Measurements from ENCODE around the gene ARID4B.
A peak's percentile ranks its signal among the peaks of the same experiment; 100 is the strongest.
"Not testable (repeated sequence)": the region's sequence is repeated elsewhere in the genome, so short reads cannot be mapped to it uniquely, and the experiment has no call there.

Gene ARID4B

DNA sequence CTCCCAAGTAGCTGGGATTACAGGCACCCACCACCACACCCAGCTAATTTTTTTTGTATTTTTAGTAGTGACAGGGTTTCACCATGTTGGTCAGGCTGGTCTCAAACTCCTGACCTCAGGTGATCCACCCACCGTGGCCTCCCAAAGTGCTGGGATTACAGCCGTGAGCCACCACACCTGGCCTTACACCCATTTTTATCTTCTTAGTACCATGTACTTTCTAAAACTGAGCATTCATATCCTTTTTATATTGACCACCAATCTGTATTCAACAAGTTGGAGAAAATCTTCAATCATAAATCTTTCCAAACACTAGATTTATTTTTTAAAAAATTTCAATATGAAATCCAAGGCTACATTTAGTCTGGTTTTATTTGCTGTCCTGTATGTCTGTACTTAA is 113.0 kb downstream of the ARID4B start:
- not testable (repeated sequence) for DNase-seq

DNA sequence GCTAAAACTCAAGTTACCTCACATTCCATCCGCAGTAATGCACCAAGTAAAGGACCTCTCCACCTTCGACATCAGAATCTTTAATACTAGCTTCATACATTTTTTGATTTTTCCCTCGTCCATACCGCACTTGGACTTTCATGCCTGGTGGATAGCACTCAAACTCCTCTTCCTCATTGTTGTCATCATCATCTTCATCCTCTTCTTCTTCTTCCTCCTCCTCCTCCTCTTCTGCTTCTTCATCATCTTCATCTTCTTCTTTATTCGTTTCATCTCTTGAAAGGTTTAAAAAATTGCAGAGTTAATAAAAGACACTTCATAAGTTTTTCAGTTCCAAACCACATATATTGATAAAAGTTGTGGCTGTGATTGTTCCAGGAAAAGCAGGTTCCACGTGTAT is 114.2 kb downstream of the ARID4B start:
- no peak for DNase-seq

DNA sequence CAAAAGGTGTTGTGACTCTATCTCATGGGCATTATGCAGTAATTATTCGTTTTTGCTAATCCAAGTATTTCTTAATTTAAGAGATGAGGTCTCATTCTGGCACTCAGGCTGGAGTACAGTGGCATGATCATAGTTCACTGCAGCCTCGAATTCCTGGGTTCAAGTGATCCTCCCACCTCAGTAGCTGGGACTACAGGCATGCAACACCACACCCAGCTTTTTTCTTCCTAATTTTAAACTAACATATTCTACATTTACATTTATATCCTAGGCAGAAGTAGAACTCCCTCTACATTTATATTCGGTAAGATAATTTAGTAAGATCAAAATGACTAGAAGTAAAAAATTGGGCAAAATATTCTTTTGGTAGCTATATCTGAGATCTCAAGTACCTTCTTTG is 116.5 kb downstream of the ARID4B start:
- DNase-seq: no peak

DNA sequence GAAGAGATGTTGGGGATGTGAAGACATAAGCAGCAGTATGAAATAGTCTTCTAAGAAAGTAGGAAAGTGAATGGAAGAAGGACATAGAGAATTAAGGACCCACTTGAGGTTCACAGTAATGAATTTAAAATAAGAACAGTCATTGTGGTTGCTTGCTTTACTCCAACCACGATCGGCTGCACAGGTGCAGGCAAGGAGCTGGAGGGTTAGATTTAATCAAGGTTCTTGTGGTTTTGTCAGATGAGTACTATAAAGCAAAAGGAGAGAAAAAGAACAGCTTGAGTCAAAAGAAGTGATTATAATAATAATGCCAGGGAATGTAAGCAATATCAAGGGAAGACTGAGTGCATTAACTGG is 120.8 kb downstream of the ARID4B start:
- no peak for DNase-seq

DNA sequence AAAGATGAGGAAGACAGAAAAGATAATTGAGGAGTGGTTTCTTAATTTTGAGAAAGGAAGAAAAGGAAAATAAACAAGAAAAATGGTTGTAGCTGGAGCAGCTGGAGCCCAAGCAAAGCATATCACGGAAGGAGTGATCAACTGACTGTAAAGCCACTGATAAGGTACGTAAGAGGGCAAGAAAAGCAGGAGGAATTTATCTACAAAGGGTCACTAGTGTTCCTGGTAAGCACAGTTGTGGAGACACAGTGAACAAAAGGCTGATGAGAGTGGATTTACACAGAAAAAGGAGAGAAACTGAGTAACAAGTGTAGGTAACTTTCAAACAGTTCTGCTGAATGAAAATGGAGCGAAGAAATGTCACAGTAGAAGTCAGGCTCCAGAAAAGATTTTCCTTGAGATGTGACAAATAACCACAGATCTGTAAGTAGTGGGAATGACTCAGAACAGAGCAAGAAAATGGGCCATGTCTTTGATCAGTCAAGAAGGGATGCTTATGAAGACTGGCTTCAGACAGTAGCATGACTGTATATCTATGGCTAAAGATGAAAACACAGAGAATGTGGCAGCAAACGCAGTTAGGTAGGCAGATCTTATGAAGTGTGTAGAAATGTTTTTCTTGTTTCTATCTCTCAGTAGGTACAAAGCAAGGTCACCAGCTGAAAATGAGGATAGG is 121.3 kb downstream of the ARID4B start:
- DNase-seq: no peak

DNA sequence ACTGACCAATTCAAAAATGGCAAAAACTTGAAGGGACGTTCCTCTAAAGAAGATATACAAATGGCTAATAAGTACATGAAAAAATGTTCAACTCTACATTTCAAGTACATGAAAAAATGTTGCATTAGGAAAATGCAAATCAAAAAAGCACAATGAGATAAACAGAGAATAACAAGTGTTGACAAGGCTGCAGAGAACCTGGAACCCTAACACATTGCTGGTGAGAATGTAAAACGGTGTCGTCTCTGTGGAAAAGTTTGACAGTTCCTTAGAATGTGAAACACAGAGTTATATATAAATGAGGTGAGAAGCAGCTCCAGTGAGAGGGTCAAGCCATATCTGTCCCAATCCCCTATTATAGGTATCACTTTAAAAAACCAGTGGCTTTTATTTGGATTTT is 122.3 kb downstream of the ARID4B start:
- no peak for DNase-seq

DNA sequence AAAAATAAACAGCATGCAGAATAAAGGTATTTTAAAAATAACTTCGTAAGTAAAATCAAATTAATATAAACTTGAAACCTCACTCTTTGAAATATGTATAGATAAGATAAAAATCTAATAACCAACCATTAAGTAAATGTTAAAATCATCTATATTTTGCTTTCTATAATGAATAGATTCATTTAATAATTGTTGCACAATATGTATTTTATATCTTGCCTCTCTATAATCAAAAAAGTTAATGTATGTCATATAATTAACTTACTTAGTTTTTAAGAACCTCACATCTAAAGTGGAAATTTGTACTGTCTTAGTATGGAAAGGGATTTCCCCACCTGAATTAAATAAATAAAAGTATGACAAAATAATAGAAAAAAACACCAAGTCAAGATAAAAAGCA is 124.6 kb downstream of the ARID4B start:
- DNase-seq: no peak

DNA sequence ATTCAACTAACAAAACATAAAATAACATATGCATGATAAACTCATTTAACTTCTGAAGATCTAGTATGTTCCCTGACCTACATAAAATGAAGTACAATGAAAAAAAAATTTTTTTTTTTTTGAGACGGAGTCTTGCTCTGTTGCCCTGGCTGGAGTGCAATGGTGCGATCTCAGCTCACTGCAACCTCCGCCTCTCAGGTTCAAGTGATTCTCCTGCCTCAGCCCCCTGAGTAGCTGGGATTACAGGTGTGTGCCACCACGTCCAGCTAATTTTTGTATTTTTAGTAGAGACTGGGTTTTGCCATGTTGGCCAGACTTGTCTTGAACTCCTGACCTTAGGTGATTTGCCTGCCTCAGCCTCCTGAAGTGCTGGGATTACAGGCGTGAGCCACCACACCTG is 125.5 kb downstream of the ARID4B start:
- not testable (repeated sequence) for DNase-seq

DNA sequence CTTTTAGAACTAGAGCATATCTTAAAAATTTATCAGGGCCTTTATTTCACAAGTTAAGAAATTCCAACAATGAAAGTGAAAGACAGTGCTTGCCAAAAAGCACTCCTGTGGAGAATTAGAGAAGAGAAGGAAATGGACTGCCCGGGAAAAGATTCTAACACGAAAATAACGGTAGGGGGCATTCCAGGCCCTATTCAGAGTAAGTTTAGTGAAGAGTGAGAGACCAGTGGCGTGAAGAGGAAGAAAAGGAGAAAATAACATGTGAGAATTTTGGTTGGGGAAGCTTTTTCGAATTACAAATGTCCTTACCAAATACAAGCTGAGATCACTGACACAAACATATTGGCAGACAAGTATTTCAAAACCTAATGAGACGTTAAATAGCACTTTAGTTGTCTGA is 128.5 kb downstream of the ARID4B start:
- peak; percentile 13 for DNase-seq

DNA sequence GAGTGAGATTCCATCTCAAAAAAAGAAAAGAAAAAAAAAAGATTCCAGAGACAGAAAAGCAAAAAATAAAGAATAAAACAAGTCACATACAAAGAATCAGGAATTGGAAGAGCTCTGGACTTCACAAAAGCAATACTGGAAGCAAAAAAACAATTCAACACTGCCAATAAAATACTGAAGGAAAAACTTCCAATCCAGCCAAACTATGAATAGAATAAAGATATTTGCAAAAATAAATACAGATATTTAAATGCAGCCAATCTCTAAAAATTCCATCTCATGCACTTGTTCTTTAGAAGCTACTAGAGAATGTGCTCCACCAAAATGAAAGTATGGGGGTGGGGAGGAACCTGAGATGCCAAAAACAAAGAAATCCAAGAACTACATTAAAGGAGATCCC is 137.5 kb downstream of the ARID4B start:
- no peak for DNase-seq

DNA sequence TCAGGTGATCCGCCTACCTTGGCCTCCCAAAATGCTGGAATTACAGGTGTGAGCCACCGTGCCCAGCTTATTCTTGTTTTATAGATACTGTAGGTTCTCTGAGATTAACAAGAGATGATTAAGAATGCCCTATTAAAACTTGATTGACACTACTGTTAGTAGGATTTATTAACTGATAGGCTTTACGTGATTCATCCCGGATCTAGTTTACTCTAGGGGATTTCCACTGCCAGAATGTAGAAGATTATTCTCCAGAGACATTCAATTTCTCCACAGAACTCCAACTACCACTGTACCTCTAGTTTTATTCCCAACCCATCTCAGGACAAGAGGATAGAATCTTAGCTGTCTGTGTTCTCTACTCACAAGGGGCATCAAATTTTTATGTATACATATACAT is 140.7 kb downstream of the ARID4B start:
- no peak for DNase-seq

DNA sequence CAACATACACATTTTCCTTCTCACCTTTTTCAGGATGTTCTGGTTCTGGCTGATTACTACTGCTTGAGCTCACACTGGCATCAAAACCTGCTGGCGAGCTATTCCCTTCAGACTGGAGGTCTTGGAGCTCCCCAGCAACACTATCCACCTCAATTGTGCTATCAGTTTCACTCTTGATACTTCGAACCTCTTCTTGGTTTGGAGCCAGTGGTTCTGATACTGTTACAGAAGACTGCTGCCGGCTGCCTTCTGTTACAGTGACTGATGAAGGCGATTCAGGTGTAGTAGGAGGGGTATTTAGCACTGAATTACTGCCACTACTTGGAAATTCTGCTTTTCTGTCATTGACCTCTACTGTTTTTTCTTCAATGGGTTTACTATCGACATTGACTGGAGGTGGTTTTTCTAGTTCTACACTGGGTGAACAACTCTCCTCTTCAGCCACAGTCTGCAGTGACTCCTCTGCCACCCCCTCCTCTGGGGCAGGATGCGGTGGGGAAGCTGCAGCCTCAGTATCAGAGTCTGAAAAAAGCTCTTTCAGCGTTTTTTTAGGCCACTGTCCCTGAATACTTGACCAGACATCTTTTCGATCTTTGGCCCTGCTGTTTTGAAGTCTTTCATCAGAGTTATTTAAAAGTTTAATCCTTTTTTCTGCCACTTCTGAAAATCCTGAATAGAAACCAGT is 146.3 kb downstream of the ARID4B start:
- DNase-seq: no peak

DNA sequence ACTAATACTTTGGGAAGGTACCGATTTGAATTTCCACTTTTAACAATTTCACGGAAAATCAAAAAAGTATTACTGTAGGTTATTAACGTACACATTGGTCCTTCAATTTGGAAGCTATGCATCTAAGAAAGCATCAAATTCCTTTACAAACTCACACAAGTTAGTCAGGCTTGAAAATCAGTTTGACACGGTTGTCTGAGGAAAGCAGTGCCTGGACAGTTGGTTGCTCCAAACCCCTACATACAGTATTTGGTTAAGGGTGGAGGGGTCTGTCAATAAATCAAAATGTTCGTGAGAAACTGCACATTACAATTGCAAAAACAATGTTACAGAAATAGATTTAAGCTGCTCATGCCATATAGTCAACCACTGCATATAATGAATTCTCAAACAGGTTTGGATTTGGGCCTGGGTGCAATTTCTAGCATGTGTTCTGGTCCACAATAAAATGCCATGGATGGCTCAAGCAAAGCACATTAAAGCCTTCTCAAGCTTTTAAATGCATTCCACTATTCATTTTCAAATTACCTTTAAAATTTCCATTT is 147.0 kb downstream of the ARID4B start:
- no peak for DNase-seq

DNA sequence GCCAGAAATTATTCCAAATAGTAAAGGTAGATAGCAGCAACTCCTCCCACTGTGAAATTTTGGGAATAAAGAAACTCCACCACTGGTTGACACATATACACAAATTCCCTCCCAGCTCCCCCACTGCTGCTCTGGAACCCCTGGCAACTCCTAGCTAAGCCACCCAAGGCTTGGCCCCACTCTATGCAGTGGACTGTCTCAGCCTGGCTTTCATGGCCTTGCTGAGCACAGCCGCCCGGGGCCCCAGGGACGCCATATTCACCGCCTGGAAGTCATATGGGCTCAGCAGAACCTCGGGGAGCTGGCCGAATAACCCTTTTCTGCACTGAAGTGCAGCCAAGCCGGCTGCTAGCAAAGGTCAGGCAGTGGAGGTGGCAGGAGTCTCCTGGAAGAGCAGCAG is 151.5 kb downstream of the ARID4B start:
- DNase-seq: no peak

DNA sequence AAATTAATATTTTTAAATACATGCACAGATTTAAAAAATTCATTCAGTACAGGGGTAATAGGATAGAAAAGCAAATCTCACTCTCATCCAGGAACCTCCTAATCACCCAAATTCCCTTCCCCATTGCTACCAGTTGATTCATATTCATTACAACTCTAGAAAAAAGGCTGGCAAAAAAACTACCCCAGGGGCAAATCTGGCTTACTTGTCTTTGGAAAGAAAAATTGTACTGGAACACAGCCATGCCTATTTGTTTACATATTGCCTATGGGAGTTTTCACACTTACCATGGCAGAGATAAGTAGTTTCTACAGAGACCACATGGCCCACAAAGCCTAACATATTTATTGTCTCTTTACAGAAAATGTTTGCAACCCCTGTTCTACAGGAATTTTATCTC is 158.0 kb downstream of the ARID4B start:
- DNase-seq: no peak

DNA sequence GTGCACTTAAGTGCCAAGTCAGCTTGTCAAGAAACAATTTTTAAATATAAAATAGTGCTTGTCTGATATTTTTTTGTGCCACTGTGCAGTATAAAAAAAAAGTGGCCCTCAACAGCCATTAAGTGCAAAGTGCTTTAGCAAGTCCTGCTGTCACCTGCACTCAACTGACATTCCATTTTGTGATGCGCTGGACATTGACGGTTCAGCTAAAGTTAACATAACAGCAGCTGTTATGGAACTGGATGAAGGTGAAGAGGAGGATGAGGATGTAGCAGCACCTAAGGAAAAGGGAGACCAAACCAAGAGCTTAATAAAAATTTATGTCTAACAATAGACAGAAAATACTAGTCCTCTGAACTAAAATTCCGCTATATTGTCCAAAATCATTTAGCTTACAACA is 159.6 kb downstream of the ARID4B start:
- no peak for DNase-seq

DNA sequence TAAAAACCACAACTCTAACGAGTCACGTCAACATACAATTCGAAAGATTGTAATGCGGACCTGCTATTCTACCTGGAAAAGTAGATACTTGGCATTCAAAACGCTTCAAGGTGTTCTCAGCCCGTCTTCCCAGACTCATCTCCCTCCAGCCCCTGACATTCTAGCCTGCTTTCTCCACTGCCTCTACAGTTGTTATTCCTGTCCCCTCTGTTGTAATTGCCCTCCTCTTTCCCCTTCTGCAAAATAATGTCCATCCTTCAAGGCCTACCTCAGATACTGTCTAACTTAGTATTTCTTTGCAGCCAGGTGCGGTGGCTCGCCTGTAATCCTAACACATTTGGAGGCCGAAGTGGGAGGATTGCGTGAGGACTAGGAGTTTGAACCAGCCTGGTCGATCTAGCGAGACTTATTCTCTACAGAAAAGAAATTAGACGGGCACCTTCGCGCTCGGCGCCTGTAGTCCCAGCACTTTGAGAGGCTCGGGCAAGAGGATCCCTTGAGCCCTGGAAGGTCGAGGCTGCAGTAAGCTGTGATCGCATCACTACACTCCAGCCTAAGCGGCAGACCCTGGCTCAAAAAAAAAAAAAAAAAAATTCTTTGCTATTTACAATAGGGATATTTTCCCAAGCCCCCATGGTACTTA is 166.2 kb downstream of the ARID4B start:
- no peak for DNase-seq

DNA sequence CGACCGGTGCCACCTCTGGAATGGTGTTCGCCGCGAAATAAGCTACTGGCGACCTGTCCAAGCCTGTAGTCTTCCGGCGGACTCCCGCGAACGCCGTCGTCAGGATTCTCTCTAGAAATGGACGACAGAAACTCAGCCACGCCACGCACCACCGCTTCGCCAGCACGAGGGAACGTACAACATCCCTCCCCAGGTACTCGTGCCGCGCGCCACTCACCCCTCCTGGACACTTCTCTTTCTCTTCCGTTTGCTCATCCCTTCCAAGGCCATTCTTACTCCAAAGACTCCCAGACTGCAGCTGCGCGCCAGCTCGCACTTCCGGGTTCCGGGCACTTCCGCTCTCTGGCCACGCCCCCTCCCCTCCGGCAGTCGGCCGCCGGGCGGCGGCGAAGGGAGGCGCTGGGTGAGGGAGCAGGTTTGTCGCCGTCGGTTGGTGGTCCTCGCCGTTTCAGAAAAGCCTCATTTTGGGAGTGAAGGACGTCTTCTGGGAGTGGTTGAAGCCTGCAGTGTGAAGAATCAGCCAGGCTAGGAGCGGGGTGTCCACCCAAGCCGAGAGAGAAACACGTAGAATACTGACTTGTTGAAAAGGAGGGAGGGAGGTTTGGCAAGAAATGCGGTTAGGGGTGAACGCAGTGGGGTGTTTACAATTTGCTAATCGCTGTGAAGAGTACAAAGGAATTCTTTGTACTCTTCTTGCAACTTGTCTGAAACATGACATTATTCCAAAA is 166.9 kb downstream of the ARID4B start, which contains the start of gene RBM34:
Gene RBM34 (minus strand): TSS at position 294 of the 728 bp plus-strand sequence. CDS start 24 bp downstream, at position 270.
- DNase-seq: peak; percentile 79

DNA sequence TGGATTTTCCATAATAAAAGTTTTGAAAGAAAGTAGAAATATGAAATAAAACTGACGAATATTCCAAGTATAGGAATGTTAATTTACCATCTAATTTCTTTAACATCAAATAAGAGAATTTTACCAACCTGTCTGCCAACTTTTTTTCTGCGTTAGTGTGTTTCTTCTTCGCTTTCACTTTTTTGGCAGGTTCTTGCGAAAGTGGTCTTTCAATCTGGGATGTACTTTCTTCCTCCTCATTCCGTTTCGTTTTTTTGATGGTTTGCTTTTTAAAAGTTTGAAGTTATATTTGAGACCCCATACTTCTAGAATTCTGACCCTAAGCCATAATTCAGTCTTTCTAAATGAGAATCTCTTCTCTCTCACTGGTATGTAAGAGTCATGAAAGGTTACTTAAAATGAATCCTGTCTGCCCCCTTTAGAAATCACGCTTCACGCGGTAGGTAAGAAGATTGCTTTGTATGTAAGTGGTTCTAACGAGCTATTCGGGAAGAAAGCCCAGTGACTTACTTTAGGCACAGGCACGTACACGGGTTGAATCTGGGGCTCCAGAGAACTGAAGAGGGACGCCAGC is 167.5 kb downstream of the ARID4B start:
- no peak for DNase-seq

DNA sequence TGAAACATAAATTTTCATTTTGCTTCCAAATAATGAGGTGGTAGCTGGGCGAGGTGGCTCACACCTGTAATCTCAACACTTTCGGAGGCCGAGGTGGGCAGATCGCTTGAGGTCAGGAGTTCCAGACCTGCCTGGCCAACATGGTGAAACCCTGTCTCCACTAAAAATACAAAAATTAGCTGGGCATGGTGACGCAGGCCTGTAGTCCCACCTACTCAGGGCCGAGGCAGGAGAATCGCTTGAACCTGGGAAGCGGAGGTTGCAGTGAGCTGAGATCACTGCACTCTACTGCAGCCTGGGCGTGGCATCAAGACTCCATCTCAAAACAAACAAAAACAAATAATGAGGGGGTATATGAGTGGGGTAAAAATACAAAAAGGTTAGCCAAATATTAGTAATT is 168.0 kb downstream of the ARID4B start:
- DNase-seq: not testable (repeated sequence)

DNA sequence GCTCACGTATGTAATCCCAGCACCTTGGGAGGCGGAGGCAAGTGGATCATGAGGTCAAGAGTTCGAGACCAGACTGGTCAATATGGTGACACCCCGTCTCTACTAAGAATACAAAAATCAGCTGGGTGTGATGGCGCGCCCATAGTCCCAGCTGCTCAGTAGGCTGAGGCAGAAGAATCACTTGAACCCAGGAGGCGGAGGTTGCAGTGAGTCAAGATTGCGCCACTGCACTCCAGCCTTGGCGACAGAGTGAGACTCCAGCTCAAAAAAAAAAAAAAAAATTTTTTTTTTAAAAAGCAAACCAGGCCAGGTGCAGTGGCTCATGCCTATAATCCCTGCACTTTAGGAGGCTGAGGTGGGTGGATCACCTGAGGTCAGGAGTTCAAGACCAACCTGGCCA is 168.7 kb downstream of the ARID4B start:
- DNase-seq: not testable (repeated sequence)

DNA sequence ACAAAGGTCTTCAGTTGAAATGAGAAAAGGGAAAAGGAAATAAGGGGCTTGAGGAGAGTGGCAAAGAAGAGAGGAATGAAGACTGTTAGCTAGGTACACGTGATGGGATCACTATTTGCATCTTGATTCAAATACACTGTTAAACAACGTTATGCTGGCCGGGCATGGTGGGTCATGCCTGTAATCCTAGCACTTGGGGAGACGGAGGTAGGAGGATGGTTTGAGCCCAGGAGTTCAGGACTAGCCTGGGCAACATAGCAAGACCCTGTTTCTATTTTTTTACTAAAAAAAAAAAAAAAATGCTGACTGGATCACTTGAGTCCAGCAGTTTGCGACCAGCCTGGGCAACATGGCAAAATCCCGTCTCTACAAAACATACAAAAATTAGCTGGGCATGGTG is 169.3 kb downstream of the ARID4B start:
- DNase-seq: no peak

DNA sequence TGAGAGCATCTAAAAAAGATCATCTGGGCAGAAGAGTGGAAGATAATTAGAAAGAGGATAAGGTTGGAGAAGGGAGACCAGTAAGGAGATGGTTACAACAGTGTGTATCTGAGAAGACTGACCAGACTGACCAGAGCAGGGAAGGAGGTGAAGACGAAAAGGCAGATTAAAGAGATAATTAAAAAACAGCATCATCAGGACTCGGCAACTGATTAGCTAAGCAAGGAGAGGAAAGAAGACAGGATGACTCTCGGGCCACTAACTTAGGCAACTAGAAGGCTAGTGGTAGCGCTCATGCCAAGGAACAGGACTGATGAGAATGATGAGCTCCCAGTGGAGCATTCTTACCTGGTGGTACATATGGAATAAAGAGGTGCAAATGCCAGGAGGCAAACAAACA is 170.8 kb downstream of the ARID4B start:
- DNase-seq: no peak

All from 8988T (cell line).